Esophagus squamous epithelium (tissue), 5 donors: ENCODE measurements around the gene HOXA4. TPM values are rescaled to one million over a fixed set of nuclear protein-coding genes. Genes with fewer than 3 reads are reported as not detected.

Experiments
- DNase-seq: peaks from one replicate; lab custom pipeline; 2025; lab: John Stamatoyannopoulos, UW
- H3K27ac ChIP-seq, 4 donors: fragments of 200-600 bp; sonication (generic); one replicate each; pipeline ENCODE4 v1.5.1; 2016 to 2019; ENCODE audit warnings: mild to moderate bottlenecking in 1 of 4
- H3K27me3 ChIP-seq, 4 donors: fragments of 200-600 bp; sonication (generic); 1 replicate in 3 of 4; 2 replicates in 1 of 4; pipeline versions ENCODE4 v1.5.1 to v1.6.0; 2017 to 2021; ENCODE audit warnings: antibody characterized with exemption in 1 of 4
- H3K36me3 ChIP-seq, 3 donors: fragments of 200-600 bp; sonication (generic); one replicate each; pipeline ENCODE4 v1.5.1; 2016 to 2019
- H3K4me1 ChIP-seq, 3 donors: fragments of 200-600 bp; sonication (generic); one replicate each; pipeline ENCODE4 v1.5.1; 2017 to 2019
- H3K4me3 ChIP-seq, 4 donors: fragments of 200-600 bp; sonication (generic); 1 replicate in 3 of 4; 2 replicates in 1 of 4; pipeline ENCODE4 v1.5.1; 2016 to 2019; ENCODE audit warnings: mild to moderate bottlenecking in 2 of 4, moderate library complexity in 1 of 4
- H3K9me3 ChIP-seq, 3 donors: fragments of 200-600 bp; sonication (generic); one replicate each; pipeline ENCODE4 v1.5.1; 2016 to 2019
- POLR2A ChIP-seq, 4 donors: fragments of 450-650 bp; IDR thresholded peaks; one replicate each; pipeline ENCODE4 v1.6.1; 2017; ENCODE audit warnings: antibody characterized with exemption in 4 of 4, mild to moderate bottlenecking in 4 of 4, moderate library complexity in 3 of 4
- WGBS, 2 donors: methylation state at CpG; one replicate each; pipeline ENCODE4 v1.1.5; 2018; 5-methylcytosine and 5-hydroxymethylcytosine counted together
- intact Hi-C: fragments of 100-400 bp; cut with DNase I; formaldehyde crosslinking; loops from one replicate; pipeline ENCODE4 v1.15.0; 2022
- total RNA-seq, 4 donors: library from RNA; depleted of rRNA; stranded (reverse); fragments of >200 nt; gene quantifications; one replicate each; pipeline ENCODE4 v1.1.0, GENCODE V29; 2016
- TF ChIP-seq, protein P1 (sequence below), 6 experiments: fragments of 450-650 bp in 4 of 6; fragments of 200-600 bp in 2 of 6; sonication (generic) in 2 of 6; IDR thresholded peaks; one replicate each; pipeline ENCODE4 v1.5.1; 2016 to 2019; ENCODE audit warnings: antibody characterized with exemption in 6 of 6, mild to moderate bottlenecking in 4 of 6, moderate library complexity in 4 of 6
- donor health status: DM: yes; HTN: yes; CAD: no.

Gene HOXA4
- total RNA-seq, 4 donors from 2014 or later, result 2.9 to 6.7 (median 4.1) TPM

DNA sequence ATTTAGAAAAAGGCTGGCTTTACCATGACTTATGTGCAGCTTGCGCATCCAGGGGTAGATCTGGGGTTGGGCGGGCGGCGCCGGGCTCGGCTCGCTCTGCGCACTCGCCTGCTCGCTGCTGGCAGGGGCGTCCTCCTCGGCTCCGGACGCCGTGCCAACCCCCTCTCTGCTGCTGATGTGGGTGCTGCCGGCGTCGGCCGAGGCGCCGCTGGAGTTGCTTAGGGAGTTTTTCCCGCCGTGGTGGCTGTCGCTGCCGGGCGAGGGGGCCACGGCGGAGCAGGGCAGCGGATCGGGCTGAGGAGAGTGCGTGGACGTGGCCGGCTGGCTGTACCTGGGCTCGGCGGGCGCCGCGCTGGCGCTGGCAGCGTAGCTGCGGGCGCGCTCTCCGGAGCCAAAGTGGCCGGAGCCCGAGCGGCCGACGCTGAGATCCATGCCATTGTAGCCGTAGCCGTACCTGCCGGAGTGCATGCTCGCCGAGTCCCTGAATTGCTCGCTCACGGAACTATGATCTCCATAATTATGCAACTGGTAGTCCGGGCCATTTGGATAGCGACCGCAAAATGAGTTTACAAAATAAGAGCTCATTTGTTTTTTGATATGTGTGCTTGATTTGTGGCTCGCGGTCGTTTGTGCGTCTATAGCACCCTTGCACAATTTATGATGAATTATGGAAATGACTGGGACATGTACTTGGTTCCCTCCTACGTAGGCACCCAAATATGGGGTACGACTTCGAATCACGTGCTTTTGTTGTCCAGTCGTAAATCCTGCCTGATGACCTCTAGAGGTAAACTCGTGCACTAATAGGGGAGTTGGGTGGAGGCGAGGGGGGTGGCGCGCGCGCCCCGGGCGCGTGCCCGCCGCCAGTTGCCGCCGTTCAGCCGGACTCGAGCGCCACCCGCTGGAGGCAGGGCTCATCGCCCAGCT, 12.7 kb upstream of the HOXA4 start, which contains the start of gene HOXA5:
TSS of gene HOXA5 (minus strand) at position 659 of the 927 bp plus-strand sequence. CDS start at position 585, 74 bp downstream.
- Histone ChIP-seq H3K36me3 (no peaks in the 10 kb centered on the region), H3K27me3 (peaks cover 0 to 88% (median 2%) of the 10 kb centered on the region in 4 donors), H3K4me3 (peak within 1 kb of the TSS; percentile 65 to 89 (median 74)), H3K4me1 (peaks cover 5 to 59% (median 8%) of the 10 kb centered on the region in 3 donors), H3K27ac (peak within 1 kb of the TSS; percentile 92 to 97 (median 92)), H3K9me3 (no peaks in the 10 kb centered on the region)
- TF ChIP-seq, protein P1, sequence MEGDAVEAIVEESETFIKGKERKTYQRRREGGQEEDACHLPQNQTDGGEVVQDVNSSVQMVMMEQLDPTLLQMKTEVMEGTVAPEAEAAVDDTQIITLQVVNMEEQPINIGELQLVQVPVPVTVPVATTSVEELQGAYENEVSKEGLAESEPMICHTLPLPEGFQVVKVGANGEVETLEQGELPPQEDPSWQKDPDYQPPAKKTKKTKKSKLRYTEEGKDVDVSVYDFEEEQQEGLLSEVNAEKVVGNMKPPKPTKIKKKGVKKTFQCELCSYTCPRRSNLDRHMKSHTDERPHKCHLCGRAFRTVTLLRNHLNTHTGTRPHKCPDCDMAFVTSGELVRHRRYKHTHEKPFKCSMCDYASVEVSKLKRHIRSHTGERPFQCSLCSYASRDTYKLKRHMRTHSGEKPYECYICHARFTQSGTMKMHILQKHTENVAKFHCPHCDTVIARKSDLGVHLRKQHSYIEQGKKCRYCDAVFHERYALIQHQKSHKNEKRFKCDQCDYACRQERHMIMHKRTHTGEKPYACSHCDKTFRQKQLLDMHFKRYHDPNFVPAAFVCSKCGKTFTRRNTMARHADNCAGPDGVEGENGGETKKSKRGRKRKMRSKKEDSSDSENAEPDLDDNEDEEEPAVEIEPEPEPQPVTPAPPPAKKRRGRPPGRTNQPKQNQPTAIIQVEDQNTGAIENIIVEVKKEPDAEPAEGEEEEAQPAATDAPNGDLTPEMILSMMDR (IDR thresholded peaks at IDR 0.05), result peak; percentile 74 to 98 (median 92)
- peak in 3 of 4 donors; percentile 81 to 89 (median 82) for TF ChIP-seq POLR2A (IDR thresholded peaks at IDR 0.05)
- intact Hi-C loops, result loop anchor here (5.0 kb wide), 1 partner anchor 286 kb away; no protein-coding TSS in a partner anchor
- no peak for DNase-seq
- WGBS, 2 donors, result 30 to 42% methylated on average over 17 to 22 of the region's 86 CpGs

DNA sequence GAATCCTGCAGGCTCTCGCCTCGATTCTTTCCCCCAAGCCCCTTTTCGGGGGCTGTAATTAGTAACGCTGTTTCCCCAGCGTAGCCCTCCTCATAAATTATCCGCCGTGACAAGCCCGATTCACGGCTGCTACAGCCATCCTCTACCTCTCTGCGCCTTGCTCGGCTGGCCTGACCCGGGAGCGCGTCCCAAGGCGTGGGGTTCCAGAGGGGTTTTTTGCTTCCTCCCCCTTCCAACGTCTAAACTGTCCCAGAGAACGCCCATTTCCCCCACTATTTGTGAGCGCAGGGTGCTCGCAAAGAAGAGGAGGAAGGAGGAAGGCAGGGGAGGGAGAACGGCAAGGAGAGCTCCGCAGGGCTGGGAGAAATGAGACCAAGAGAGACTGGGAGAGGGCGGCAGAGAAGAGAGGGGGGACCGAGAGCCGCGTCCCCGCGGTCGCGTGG, 12.0 kb upstream of the HOXA4 start:
- Histone ChIP-seq H3K4me3 (peak overlapping the region; percentile 65 to 89 (median 74)), H3K36me3 (no peaks in the 10 kb centered on the region), H3K27ac (peak overlapping the region; percentile 92 to 97 (median 92)), H3K9me3 (no peaks in the 10 kb centered on the region), H3K4me1 (peaks cover 0 to 52% (median 3%) of the 10 kb centered on the region in 3 donors), H3K27me3 (peaks cover 0 to 81% (median 0%) of the 10 kb centered on the region in 4 donors)
- WGBS, 2 donors, result 6 to 33% methylated on average over 13 to 26 of the region's 29 CpGs
- intact Hi-C loops, result loop anchor here (5.0 kb wide), 1 partner anchor 285 kb away; no protein-coding TSS in a partner anchor
- TF ChIP-seq POLR2A (IDR thresholded peaks at IDR 0.05), result no peak
- TF ChIP-seq, protein P1 (IDR thresholded peaks at IDR 0.05), result no peak
- DNase-seq, result no peak

DNA sequence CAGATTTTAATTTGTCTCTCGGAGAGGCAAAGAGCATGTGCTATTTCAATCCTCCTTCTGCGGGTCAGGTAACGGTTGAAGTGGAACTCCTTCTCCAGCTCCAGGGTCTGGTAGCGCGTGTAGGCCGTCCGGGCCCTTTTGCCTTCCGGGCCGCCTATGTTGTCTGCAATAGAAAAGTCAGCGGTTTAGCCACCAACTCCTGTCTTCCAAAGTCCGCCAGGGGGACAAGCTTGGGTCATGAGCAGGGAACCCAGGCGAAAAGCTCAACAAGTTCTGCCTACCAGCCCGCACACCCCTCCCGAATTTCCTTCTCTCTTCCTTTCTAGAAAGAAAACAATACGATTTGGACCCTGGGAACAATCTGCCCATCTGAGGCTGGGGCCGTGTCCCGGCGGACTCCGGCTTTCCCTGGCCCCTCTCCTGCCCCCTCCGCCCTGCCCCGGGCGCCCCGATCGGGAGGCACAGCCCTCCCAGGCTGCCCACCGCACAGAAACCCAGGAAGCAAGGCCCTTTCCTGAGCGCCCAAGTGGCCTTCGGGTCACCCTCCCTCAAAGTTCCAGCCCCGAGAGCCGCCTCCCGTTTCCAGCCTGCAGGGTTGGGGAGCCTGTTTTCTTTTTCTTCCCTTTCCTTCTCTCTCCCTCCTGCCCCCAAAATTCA, 11.5 kb upstream of the HOXA4 start:
- DNase-seq, result no peak

DNA sequence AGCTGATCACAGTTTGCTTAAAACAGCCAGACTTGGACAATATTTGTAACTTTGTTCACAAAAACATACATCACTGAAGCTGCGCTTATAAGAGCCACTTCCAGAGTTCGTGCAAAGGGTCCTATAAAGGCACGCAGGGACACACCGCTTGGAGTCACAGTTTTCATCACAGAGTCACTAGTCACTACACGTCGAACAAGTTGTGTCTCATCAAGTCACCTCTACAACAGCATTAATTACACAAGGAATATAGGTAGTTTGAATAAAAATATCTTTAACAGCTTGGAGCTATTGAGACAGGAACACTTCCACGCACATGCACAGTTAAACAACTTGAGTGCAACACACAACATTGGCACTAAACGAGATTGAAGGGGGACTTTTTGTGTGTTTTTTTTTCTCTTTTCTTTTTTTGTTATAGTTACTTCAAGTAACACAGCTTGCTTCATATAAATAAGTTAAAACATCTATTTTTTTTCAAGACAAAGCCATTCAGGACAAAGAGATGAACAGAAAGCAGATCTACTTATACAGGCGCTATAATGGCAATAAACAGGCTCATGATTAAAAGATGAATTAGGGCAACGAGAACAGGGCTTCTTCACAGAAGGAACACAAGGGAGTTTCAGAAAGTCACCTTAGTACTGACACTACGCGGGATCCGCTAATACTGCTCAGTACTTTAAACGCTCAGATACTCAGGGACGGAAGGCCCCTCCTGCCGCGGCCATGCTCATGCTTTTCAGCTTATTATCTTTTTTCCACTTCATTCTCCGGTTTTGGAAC, 10.8 kb upstream of the HOXA4 start:
- TF ChIP-seq, protein P1 (IDR thresholded peaks at IDR 0.05), result no peak
- TF ChIP-seq POLR2A (IDR thresholded peaks at IDR 0.05), result no peak
- intact Hi-C loops, result loop anchor here (5.0 kb wide), 1 partner anchor 284 kb away; no protein-coding TSS in a partner anchor
- Histone ChIP-seq H3K4me3 (peak overlapping the region; percentile 65 to 89 (median 74)), H3K4me1 (peaks cover 0 to 56% (median 5%) of the 10 kb centered on the region in 3 donors), H3K9me3 (no peaks in the 10 kb centered on the region), H3K27me3 (peaks cover 0 to 77% (median 0%) of the 10 kb centered on the region in 4 donors), H3K27ac (peak overlapping the region; percentile 92 to 97 (median 92)), H3K36me3 (no peaks in the 10 kb centered on the region)
- 70 to 75% methylated on average over 18 of the region's 18 CpGs for WGBS, 2 donors
- no peak for DNase-seq

More for the DNA sequence above, 11.5 kb upstream of the HOXA4 start:
- H3K4me1 ChIP-seq, result peaks cover 0 to 50% (median 0%) of the 10 kb centered on the region in 3 donors
- TF ChIP-seq, protein P1 (IDR thresholded peaks at IDR 0.05), result peak in 2 of 6 experiments; percentile 11 to 41
- no peak for TF ChIP-seq POLR2A (IDR thresholded peaks at IDR 0.05)
- whole genome bisulfite sequencing, 2 donors, result 26 to 58% methylated on average over 20 to 21 of the region's 30 CpGs
- intact Hi-C loops, result loop anchor here (5.0 kb wide), 1 partner anchor 285 kb away; no protein-coding TSS in a partner anchor
- no peaks in the 10 kb centered on the region for H3K36me3 ChIP-seq
- H3K9me3 ChIP-seq, result no peaks in the 10 kb centered on the region
- peak overlapping the region; percentile 92 to 97 (median 92) for H3K27ac ChIP-seq
- H3K27me3 ChIP-seq, result peaks cover 0 to 79% (median 0%) of the 10 kb centered on the region in 4 donors
- peak overlapping the region; percentile 65 to 89 (median 74) for H3K4me3 ChIP-seq
